CD4-positive, alpha-beta T cell (primary cell): ENCODE results near the gene CGNL1. TPM values are rescaled to one million over a fixed set of nuclear protein-coding genes. Genes with fewer than 3 reads are reported as not detected.

Experiments used
- ATAC-seq: fragments of 200-7000 bp; cut with Tn5 transposase; one replicate; pipeline ENCODE4 v1.10.0; 2022; ENCODE audit warnings: mild to moderate bottlenecking; ENCODE audit not compliant: poor library complexity
- CTCF ChIA-PET: fragments of 350-600 bp; sonication (Branson Sonifier 250); formaldehyde crosslinking; loops from one replicate; lab custom pipeline; 2021; ENCODE audit warnings: antibody characterized with exemption, inconsistent platforms; lab: Charles Lee
- POLR2A ChIA-PET: fragments of 350-600 bp; sonication (Branson Sonifier 250); formaldehyde crosslinking; loops from one replicate; lab custom pipeline; 2021; ENCODE audit warnings: antibody characterized with exemption, inconsistent platforms; lab: Charles Lee
- DNase-seq, 14 experiments: peaks; one replicate each; pipeline ENCODE4 v3.0.0-alpha.2; 2013 to 2020; ENCODE audit warnings: mixed read lengths in 2 of 14
- H3K27ac ChIP-seq, 2 donors: one replicate each; pipeline versions ENCODE4 v1.5.1 to v1.7.0; 2013; ENCODE audit warnings: low read length in 2 of 2, low read depth in 1 of 2, mild to moderate bottlenecking in 1 of 2
- H3K27me3 ChIP-seq, 2 experiments: 1 replicate in 1 of 2; 2 replicates in 1 of 2; pipeline versions ENCODE4 v1.6.1 to v1.7.0; 2013; ENCODE audit warnings: low read length in 2 of 2, control low read depth in 1 of 2, mild to moderate bottlenecking in 1 of 2, moderate library complexity in 1 of 2; ENCODE audit not compliant: insufficient read depth in 2 of 2, control insufficient read depth in 1 of 2
- H3K36me3 ChIP-seq: one replicate; pipeline ENCODE4 v1.6.1; 2013; ENCODE audit warnings: low read length, control low read depth; ENCODE audit not compliant: insufficient read depth
- H3K4me1 ChIP-seq: one replicate; pipeline ENCODE4 v1.6.1; 2013; ENCODE audit warnings: low read length, control low read depth; ENCODE audit not compliant: insufficient read depth
- H3K4me3 ChIP-seq: one replicate; pipeline ENCODE4 v1.5.1; 2013; ENCODE audit warnings: mild to moderate bottlenecking, low read length, moderate library complexity
- H3K9me3 ChIP-seq, 2 experiments: 1 replicate in 1 of 2; 2 replicates in 1 of 2; pipeline versions ENCODE4 v1.6.1 to v1.7.0; 2013; ENCODE audit warnings: low read length in 2 of 2, mild to moderate bottlenecking in 2 of 2, control low read depth in 1 of 2, moderate library complexity in 1 of 2; ENCODE audit not compliant: control insufficient read depth in 1 of 2, insufficient read depth in 1 of 2
- H3K27ac Mint-ChIP-seq: one replicate; pipeline ENCODE4 v1.8.0; 2020; ENCODE audit warnings: mixed read lengths
- H3K27me3 Mint-ChIP-seq: one replicate; pipeline ENCODE4 v1.8.0; 2021; ENCODE audit warnings: mixed read lengths
- H3K36me3 Mint-ChIP-seq: one replicate; pipeline ENCODE4 v1.8.0; 2021; ENCODE audit warnings: low read depth, mixed read lengths
- H3K4me1 Mint-ChIP-seq: one replicate; pipeline ENCODE4 v1.8.0; 2021; ENCODE audit warnings: low read depth, mixed read lengths
- H3K4me3 Mint-ChIP-seq: one replicate; pipeline ENCODE4 v1.8.0; 2020; ENCODE audit warnings: mild to moderate bottlenecking, mixed read lengths
- H3K9me3 Mint-ChIP-seq: one replicate; pipeline ENCODE4 v1.8.0; 2020; ENCODE audit warnings: mixed read lengths
- intact Hi-C, 2 experiments: fragments of 100-400 bp; cut with DNase I in 1 of 2; cut with micrococcal nuclease in 1 of 2; formaldehyde crosslinking; loops; one replicate each; pipeline versions ENCODE4 v1.15.1 to v1.9.0; 2023 to 2025; cut with DNase I, micrococcal nuclease
- total RNA-seq, 174 experiments: library from RNA in 2 of 174; stranded (reverse) in 2 of 174; gene quantifications; one replicate each; pipeline ENCODE4 v1.2.3 and lab custom pipeline; 2021 to 2026
- TF ChIP-seq, protein P1 (sequence below): fragments of 200-600 bp; IDR thresholded peaks from one replicate; pipeline ENCODE4 v1.8.0; 2022; ENCODE audit warnings: antibody characterized with exemption, mild to moderate bottlenecking

CGNL1 gene
- total RNA-seq, 2 experiments from 2014 or later = not detected

GRCh38 chr15:57356178-57356577, 20.1 kb upstream of the CGNL1 start:
- ChIA-PET POLR2A (no interaction called here), CTCF (no interaction called here)
- intact Hi-C loops = no loop called here
- no peaks in the 10 kb centered on the region for H3K36me3 Mint-ChIP-seq
- no peak overlapping the region for H3K27ac Mint-ChIP-seq
- H3K27ac ChIP-seq = no peak overlapping the region
- peaks cover 6% of the 10 kb centered on the region for H3K27me3 Mint-ChIP-seq
- H3K9me3 ChIP-seq = no peaks in the 10 kb centered on the region
- H3K27me3 ChIP-seq = peaks cover 0 to 2% of the 10 kb centered on the region in 2 experiments
- H3K9me3 Mint-ChIP-seq = no peaks in the 10 kb centered on the region
- TF ChIP-seq, protein P1, sequence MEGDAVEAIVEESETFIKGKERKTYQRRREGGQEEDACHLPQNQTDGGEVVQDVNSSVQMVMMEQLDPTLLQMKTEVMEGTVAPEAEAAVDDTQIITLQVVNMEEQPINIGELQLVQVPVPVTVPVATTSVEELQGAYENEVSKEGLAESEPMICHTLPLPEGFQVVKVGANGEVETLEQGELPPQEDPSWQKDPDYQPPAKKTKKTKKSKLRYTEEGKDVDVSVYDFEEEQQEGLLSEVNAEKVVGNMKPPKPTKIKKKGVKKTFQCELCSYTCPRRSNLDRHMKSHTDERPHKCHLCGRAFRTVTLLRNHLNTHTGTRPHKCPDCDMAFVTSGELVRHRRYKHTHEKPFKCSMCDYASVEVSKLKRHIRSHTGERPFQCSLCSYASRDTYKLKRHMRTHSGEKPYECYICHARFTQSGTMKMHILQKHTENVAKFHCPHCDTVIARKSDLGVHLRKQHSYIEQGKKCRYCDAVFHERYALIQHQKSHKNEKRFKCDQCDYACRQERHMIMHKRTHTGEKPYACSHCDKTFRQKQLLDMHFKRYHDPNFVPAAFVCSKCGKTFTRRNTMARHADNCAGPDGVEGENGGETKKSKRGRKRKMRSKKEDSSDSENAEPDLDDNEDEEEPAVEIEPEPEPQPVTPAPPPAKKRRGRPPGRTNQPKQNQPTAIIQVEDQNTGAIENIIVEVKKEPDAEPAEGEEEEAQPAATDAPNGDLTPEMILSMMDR = no peak
- no peaks in the 10 kb centered on the region for H3K4me1 ChIP-seq
- no peak overlapping the region for H3K4me3 Mint-ChIP-seq
- no peaks in the 10 kb centered on the region for H3K36me3 ChIP-seq
- DNase-seq (no peak), ATAC-seq (no peak)
- H3K4me1 Mint-ChIP-seq = no peaks in the 10 kb centered on the region
- H3K4me3 ChIP-seq = no peak overlapping the region

GRCh38 chr15:57356636-57357035, 19.7 kb upstream of the CGNL1 start:
- intact Hi-C loops = no loop called here
- H3K4me1 Mint-ChIP-seq = no peaks in the 10 kb centered on the region
- no peaks in the 10 kb centered on the region for H3K9me3 Mint-ChIP-seq
- Histone ChIP-seq H3K4me3 (no peak overlapping the region), H3K4me1 (no peaks in the 10 kb centered on the region), H3K36me3 (no peaks in the 10 kb centered on the region), H3K27me3 (peaks cover 0 to 2% of the 10 kb centered on the region in 2 experiments), H3K27ac (no peak overlapping the region), H3K9me3 (no peaks in the 10 kb centered on the region)
- H3K27me3 Mint-ChIP-seq = peaks cover 6% of the 10 kb centered on the region
- no peak overlapping the region for H3K27ac Mint-ChIP-seq
- H3K4me3 Mint-ChIP-seq = no peak overlapping the region
- H3K36me3 Mint-ChIP-seq = no peaks in the 10 kb centered on the region
- DNase-seq (no peak), ATAC-seq (no peak)
- ChIA-PET POLR2A (no interaction called here), CTCF (no interaction called here)
- TF ChIP-seq, protein P1 = no peak

DNA sequence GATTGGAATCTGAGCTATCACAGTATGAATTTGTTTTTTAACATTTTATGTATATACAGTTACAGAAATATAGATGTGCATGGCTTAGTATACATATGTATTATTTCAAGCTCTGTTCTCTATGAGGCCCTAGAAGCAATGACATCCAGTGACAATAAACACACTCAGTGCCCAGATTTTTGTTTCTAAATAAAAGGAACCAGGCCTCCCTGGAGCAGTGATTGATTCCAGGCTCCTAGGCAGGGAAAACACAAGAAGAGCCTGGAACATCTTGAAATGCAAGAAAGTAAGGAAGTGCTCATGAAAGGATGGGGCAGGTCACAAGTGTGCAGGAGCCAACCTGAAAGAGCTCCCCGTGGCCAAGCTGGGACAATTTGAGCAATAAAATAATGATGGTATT, 18.5 kb upstream of the CGNL1 start:
- peaks cover 0 to 2% of the 10 kb centered on the region in 2 experiments for H3K27me3 ChIP-seq
- H3K4me1 Mint-ChIP-seq = no peaks in the 10 kb centered on the region
- H3K27ac Mint-ChIP-seq = no peak overlapping the region
- no peaks in the 10 kb centered on the region for H3K36me3 ChIP-seq
- intact Hi-C loops = no loop called here
- H3K27me3 Mint-ChIP-seq = peaks cover 6% of the 10 kb centered on the region
- no peak overlapping the region for H3K27ac ChIP-seq
- no peak overlapping the region for H3K4me3 Mint-ChIP-seq
- no peak for ATAC-seq
- H3K9me3 Mint-ChIP-seq = no peaks in the 10 kb centered on the region
- no peaks in the 10 kb centered on the region for H3K9me3 ChIP-seq
- TF ChIP-seq, protein P1 = no peak
- no peak for DNase-seq
- H3K4me3 ChIP-seq = no peak overlapping the region
- POLR2A ChIA-PET = no interaction called here
- no peaks in the 10 kb centered on the region for H3K4me1 ChIP-seq
- H3K36me3 Mint-ChIP-seq = no peaks in the 10 kb centered on the region
- CTCF ChIA-PET = no interaction called here
